Heart left ventricle (tissue), 16 donors: ENCODE data around the gene MAP2K5. TPM values are rescaled to one million over a fixed set of nuclear protein-coding genes. Genes with fewer than 3 reads are reported as not detected.

Experiments used
- ATAC-seq, 4 donors: fragments of 200-7000 bp; cut with Tn5 transposase; one replicate each; pipeline ENCODE4 v1.9.1; 2020 to 2022; ENCODE audit warnings: moderate library complexity in 4 of 4, mild to moderate bottlenecking in 3 of 4, moderate number of reproducible peaks in 1 of 4
- DNase-seq, 5 donors: peaks; one replicate each; pipeline ENCODE4 v3.0.0-alpha.2; 2020
- H3K27ac ChIP-seq, 12 donors: fragments of 200-600 bp; sonication (generic) in 4 of 12; one replicate each; pipeline versions ENCODE4 v1.5.0 to v1.8.0; 2016 to 2022; ENCODE audit warnings: mild to moderate bottlenecking in 2 of 12
- H3K27me3 ChIP-seq, 9 donors: fragments of 200-600 bp; sonication (generic) in 2 of 9; one replicate each; pipeline versions ENCODE4 v1.5.1 to v1.8.0; 2016 to 2022; ENCODE audit warnings: mild to moderate bottlenecking in 3 of 9
- H3K36me3 ChIP-seq, 9 donors: fragments of 200-600 bp; sonication (generic) in 2 of 9; one replicate each; pipeline versions ENCODE4 v1.5.0 to v1.8.0; 2018 to 2022; ENCODE audit warnings: mild to moderate bottlenecking in 2 of 9
- H3K4me1 ChIP-seq, 12 donors: fragments of 200-600 bp; sonication (generic) in 4 of 12; one replicate each; pipeline versions ENCODE4 v1.5.0 to v1.8.0; 2016 to 2022; ENCODE audit warnings: mild to moderate bottlenecking in 3 of 12
- H3K4me3 ChIP-seq, 12 donors: fragments of 200-600 bp; sonication (generic) in 4 of 12; one replicate each; pipeline versions ENCODE4 v1.5.0 to v1.8.0; 2017 to 2022; ENCODE audit warnings: mild to moderate bottlenecking in 9 of 12, moderate library complexity in 4 of 12
- H3K9me3 ChIP-seq, 12 donors: fragments of 200-600 bp; sonication (generic) in 4 of 12; one replicate each; pipeline versions ENCODE4 v1.5.0 to v1.8.0; 2016 to 2022; ENCODE audit warnings: mild to moderate bottlenecking in 1 of 12
- POLR2A ChIP-seq, 2 donors: fragments of 450-650 bp; IDR thresholded peaks; one replicate each; pipeline ENCODE4 v1.6.1; 2017; ENCODE audit warnings: antibody characterized with exemption in 2 of 2, mild to moderate bottlenecking in 2 of 2, moderate library complexity in 2 of 2
- WGBS, 4 donors: extraction: QIAGEN DNeasy Blood & Tissue Kit in 2 of 4; methylation state at CpG; one replicate each; pipeline versions ENCODE4 v1.1.5 to v1.1.7; 2013 to 2018; 5-methylcytosine and 5-hydroxymethylcytosine counted together
- intact Hi-C, 10 donors: fragments of 100-400 bp; cut with DNase I; formaldehyde crosslinking; loops; one replicate each; pipeline versions ENCODE4 v1.11.1 to v1.14.2; 2022
- polyA plus RNA-seq, 2 donors: library from polyadenylated mRNA; stranded (reverse); fragments of 200-250 nt; gene quantifications; one replicate each; pipeline ENCODE4 v1.2.3, GENCODE V29; 2013
- total RNA-seq, 9 donors: library from RNA; depleted of rRNA in 2 of 9; stranded (reverse); fragments of >200 nt in 2 of 9; fragmentation: NEBNext Ultra II Directional in 3 of 9; extraction: Animal tissue kit (Norgen Biotek cat#: 25700) in 3 of 9; gene quantifications; one replicate each; pipeline versions ENCODE4 v1.1.0 to v1.2.4, GENCODE V29; 2016 to 2023
- TF ChIP-seq, protein P1 (sequence below), 12 donors: fragments of 200-600 bp; sonication (generic) in 4 of 12; IDR thresholded peaks; one replicate each; pipeline versions ENCODE4 v1.5.0 to v1.8.0; 2018 to 2022; ENCODE audit warnings: antibody characterized with exemption in 12 of 12, mild to moderate bottlenecking in 5 of 12
- donor health status: ischemic (EF 13 %, LVEDD 7.1; RV severe dilation, severe dysfunction).
- donor health status: healthy with polysubstance abuse.
- donor health status: DM: no; HTN: yes; CAD: no.
- donor health status: DM: no; HTN: no; CAD: no.
- donor health status: ischemic (EF 25% LVEDD 6.9; RV normal size, moderate dysfunction).
- donor health status: ischemic (EF 25% LVEDD 5.7; RV mildly dilated, moderate dysfunction).
- donor health status: healthy.
- donor health status: DM: yes; HTN: yes; CAD: no.
- donor health status: ischemic (EF 35%, LVEDD 5.7; RV mildly dilated, moderate dysfunction).
- donor health status: nonischemic (EF 11% LVEDD 7.7; RV severe dilation, severe dysfunction).
- donor health status: DM: yes; HTN: yes; CAD: no.
- donor health status: PGD.
- donor health status: ischemic (EF 29% LVEDD 5.4; RV normal size, mild dysfunction).
- donor health status: nonischemic (EF 23%, LVEDD 6.1; RV moderate dilation, normal function).

The MAP2K5 gene
- total and polyA plus RNA-seq, 11 donors = 8.1 to 32.0 (median 19.1) TPM

DNA sequence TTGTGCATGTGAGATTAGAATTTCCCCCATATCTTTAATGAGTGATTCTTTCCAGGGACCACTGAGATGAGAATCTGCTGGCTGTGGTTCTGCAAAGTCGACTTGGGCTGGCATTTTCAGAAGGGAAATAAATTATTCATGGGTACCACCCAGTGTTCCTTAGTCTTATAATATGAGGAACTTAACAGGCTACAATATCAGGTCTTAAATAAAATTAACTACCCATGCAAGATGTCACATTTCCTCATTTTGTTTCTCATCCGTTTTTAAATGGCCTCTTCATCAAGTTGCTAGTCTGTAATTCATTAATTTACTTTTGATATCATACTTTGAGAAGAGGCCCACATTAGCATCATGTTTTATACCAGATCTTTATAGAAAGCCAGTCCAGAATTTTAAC, 224.5 kb downstream of the MAP2K5 start:
- H3K4me1 ChIP-seq = peaks cover 0 to 6% (median 0%) of the 10 kb centered on the region in 12 donors
- intact Hi-C loops = no loop called here
- H3K4me3 ChIP-seq = no peak overlapping the region
- TF ChIP-seq, protein P1, sequence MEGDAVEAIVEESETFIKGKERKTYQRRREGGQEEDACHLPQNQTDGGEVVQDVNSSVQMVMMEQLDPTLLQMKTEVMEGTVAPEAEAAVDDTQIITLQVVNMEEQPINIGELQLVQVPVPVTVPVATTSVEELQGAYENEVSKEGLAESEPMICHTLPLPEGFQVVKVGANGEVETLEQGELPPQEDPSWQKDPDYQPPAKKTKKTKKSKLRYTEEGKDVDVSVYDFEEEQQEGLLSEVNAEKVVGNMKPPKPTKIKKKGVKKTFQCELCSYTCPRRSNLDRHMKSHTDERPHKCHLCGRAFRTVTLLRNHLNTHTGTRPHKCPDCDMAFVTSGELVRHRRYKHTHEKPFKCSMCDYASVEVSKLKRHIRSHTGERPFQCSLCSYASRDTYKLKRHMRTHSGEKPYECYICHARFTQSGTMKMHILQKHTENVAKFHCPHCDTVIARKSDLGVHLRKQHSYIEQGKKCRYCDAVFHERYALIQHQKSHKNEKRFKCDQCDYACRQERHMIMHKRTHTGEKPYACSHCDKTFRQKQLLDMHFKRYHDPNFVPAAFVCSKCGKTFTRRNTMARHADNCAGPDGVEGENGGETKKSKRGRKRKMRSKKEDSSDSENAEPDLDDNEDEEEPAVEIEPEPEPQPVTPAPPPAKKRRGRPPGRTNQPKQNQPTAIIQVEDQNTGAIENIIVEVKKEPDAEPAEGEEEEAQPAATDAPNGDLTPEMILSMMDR (IDR thresholded peaks at IDR 0.05) = no peak
- TF ChIP-seq POLR2A (IDR thresholded peaks at IDR 0.05) = no peak
- no peak for ATAC-seq
- 67 to 71% (median 71%) methylated on average over 2 of the region's 2 CpGs for WGBS, 4 donors
- H3K27ac ChIP-seq = no peak overlapping the region
- H3K27me3 ChIP-seq = no peaks in the 10 kb centered on the region
- H3K9me3 ChIP-seq = no peaks in the 10 kb centered on the region
- no peak for DNase-seq
- H3K36me3 ChIP-seq = peaks cover 0 to 8% (median 0%) of the 10 kb centered on the region in 9 donors

DNA sequence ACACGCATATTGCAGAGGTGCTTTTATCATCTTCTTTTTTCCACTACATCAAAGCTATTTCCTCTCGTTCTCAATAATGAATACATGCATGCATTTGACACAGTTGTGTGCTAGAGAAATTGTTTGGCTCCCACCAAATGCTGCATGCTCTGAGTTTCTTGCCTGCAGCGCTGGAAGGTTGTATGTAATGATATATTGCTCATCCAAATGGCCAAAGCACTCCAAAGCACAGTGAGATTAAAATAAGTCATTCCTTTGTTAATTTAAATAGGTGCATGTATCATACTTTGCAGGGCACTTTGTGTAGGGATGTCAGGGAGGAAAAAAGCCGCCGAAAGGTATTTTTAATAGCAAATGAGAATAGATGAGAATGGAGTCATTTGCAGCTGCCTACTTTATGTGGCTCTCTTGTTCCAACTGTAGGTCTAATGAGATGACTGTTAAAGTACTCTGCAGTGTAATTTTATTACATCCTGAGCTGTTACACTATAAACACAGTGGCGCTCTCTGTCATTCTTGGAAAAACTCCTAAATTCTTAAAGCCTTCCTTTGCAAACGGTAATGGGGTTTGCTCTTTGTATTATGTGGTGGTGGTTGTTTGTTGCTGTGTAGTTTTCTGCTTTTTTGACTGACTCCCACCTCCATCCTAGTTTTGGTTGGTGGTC, 225.9 kb downstream of the MAP2K5 start:
- 89 to 93% (median 92%) methylated on average over 7 of the region's 7 CpGs for WGBS, 4 donors
- no peak for ATAC-seq
- Histone ChIP-seq H3K36me3 (peaks cover 0 to 13% (median 0%) of the 10 kb centered on the region in 9 donors), H3K27me3 (no peaks in the 10 kb centered on the region), H3K27ac (no peak overlapping the region), H3K9me3 (no peaks in the 10 kb centered on the region), H3K4me1 (peaks cover 0 to 6% (median 0%) of the 10 kb centered on the region in 12 donors), H3K4me3 (no peak overlapping the region)
- no peak for DNase-seq
- intact Hi-C loops = no loop called here
- TF ChIP-seq, protein P1 (IDR thresholded peaks at IDR 0.05) = no peak
- no peak for TF ChIP-seq POLR2A (IDR thresholded peaks at IDR 0.05)

DNA sequence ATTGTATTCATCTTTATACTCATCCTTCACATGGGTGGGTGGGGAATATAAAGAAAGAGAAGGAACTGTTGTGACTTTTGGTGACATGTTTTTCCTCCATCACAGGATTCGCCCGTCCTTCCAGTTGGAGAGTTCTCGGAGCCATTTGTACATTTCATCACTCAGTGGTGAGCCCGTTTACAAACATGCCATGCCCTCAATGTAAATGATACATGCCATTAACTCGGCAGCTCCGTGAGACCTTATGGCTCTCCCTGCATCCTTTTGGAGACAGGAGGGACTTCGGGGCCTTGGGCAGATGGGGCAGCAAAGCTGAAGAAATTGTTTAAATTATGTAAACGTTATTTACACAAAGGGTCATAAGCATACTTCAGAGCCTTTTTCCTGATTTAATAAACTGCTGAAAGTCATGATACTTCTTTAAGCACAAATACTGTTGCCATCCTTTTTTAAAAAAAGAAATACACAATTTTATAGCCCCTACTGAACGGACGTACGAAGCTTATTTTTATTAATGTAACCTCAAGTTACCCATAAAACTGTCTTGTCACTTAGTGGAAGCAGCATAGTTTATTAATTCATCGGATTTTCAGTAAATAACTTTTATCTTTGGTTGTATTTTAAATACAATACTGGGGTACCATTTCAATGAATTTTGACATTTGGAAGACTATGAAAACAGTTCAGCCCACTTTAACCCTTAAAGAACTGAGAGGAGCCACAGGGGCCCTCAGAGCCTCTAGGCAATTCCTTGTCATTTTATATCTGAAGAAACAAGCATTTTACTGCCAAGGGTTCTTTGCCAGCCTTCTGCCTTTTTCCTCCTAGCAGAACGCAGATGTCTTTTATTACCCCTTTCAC, 227.2 kb downstream of the MAP2K5 start:
- no peak for DNase-seq
- no peak for ATAC-seq
- Histone ChIP-seq H3K27me3 (no peaks in the 10 kb centered on the region), H3K4me3 (no peak overlapping the region), H3K9me3 (no peaks in the 10 kb centered on the region), H3K4me1 (peaks cover 0 to 6% (median 0%) of the 10 kb centered on the region in 12 donors), H3K27ac (no peak overlapping the region), H3K36me3 (peaks cover 0 to 15% (median 0%) of the 10 kb centered on the region in 9 donors)
- TF ChIP-seq POLR2A (IDR thresholded peaks at IDR 0.05) = no peak
- TF ChIP-seq, protein P1 (IDR thresholded peaks at IDR 0.05) = no peak
- intact Hi-C loops = no loop called here
- 91 to 92% (median 92%) methylated on average over 13 of the region's 13 CpGs for WGBS, 4 donors

DNA sequence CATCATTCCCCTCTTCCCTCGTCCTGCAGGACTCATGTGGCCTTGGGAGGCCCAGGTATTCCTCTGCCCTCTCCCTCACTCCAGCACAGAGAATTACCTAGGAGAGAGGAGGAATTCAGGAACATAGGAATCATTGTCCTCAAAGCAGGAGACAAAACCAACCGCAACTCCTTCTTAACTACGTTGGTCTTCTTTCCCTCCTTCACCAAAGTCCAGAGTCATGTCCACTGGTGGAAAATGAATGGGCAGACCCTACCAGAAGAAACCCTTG, 227.8 kb downstream of the MAP2K5 start:
- H3K27me3 ChIP-seq = no peaks in the 10 kb centered on the region
- DNase-seq = no peak
- TF ChIP-seq, protein P1 (IDR thresholded peaks at IDR 0.05) = no peak
- TF ChIP-seq POLR2A (IDR thresholded peaks at IDR 0.05) = no peak

More for the DNA sequence above, 227.8 kb downstream of the MAP2K5 start:
- Histone ChIP-seq H3K27ac (no peak overlapping the region), H3K36me3 (peaks cover 0 to 16% (median 0%) of the 10 kb centered on the region in 9 donors), H3K4me3 (no peak overlapping the region), H3K4me1 (peaks cover 0 to 6% (median 0%) of the 10 kb centered on the region in 12 donors), H3K9me3 (no peaks in the 10 kb centered on the region)
- intact Hi-C loops = no loop called here
- no peak for ATAC-seq
- 96 to 99% (median 97%) methylated on average over 3 of the region's 3 CpGs for whole genome bisulfite sequencing, 4 donors
